CD4-positive, alpha-beta T cell (primary cell): ENCODE measurements around the gene RUNX1. TPM values are rescaled to one million over a fixed set of nuclear protein-coding genes. Genes with fewer than 3 reads are reported as not detected.
A peak's percentile ranks its signal among the peaks of the same experiment; 100 is the strongest.

Experiments
- ATAC-seq: fragments of 200-7000 bp; cut with Tn5 transposase; one replicate; pipeline ENCODE4 v1.10.0; 2022; ENCODE audit warnings: mild to moderate bottlenecking; ENCODE audit not compliant: poor library complexity
- CTCF ChIA-PET: fragments of 350-600 bp; sonication (Branson Sonifier 250); formaldehyde crosslinking; loops from one replicate; lab custom pipeline; 2021; ENCODE audit warnings: antibody characterized with exemption, inconsistent platforms; lab: Charles Lee
- POLR2A ChIA-PET: fragments of 350-600 bp; sonication (Branson Sonifier 250); formaldehyde crosslinking; loops from one replicate; lab custom pipeline; 2021; ENCODE audit warnings: antibody characterized with exemption, inconsistent platforms; lab: Charles Lee
- DNase-seq, 14 experiments: peaks; one replicate each; pipeline ENCODE4 v3.0.0-alpha.2; 2013 to 2020; ENCODE audit warnings: mixed read lengths in 2 of 14
- H3K27ac ChIP-seq, 2 donors: one replicate each; pipeline versions ENCODE4 v1.5.1 to v1.7.0; 2013; ENCODE audit warnings: low read length in 2 of 2, low read depth in 1 of 2, mild to moderate bottlenecking in 1 of 2
- H3K27me3 ChIP-seq, 2 experiments: 1 replicate in 1 of 2; 2 replicates in 1 of 2; pipeline versions ENCODE4 v1.6.1 to v1.7.0; 2013; ENCODE audit warnings: low read length in 2 of 2, control low read depth in 1 of 2, mild to moderate bottlenecking in 1 of 2, moderate library complexity in 1 of 2; ENCODE audit not compliant: insufficient read depth in 2 of 2, control insufficient read depth in 1 of 2
- H3K36me3 ChIP-seq: one replicate; pipeline ENCODE4 v1.6.1; 2013; ENCODE audit warnings: low read length, control low read depth; ENCODE audit not compliant: insufficient read depth
- H3K4me1 ChIP-seq: one replicate; pipeline ENCODE4 v1.6.1; 2013; ENCODE audit warnings: low read length, control low read depth; ENCODE audit not compliant: insufficient read depth
- H3K4me3 ChIP-seq: one replicate; pipeline ENCODE4 v1.5.1; 2013; ENCODE audit warnings: mild to moderate bottlenecking, low read length, moderate library complexity
- H3K9me3 ChIP-seq, 2 experiments: 1 replicate in 1 of 2; 2 replicates in 1 of 2; pipeline versions ENCODE4 v1.6.1 to v1.7.0; 2013; ENCODE audit warnings: low read length in 2 of 2, mild to moderate bottlenecking in 2 of 2, control low read depth in 1 of 2, moderate library complexity in 1 of 2; ENCODE audit not compliant: control insufficient read depth in 1 of 2, insufficient read depth in 1 of 2
- H3K27ac Mint-ChIP-seq: one replicate; pipeline ENCODE4 v1.8.0; 2020; ENCODE audit warnings: mixed read lengths
- H3K27me3 Mint-ChIP-seq: one replicate; pipeline ENCODE4 v1.8.0; 2021; ENCODE audit warnings: mixed read lengths
- H3K36me3 Mint-ChIP-seq: one replicate; pipeline ENCODE4 v1.8.0; 2021; ENCODE audit warnings: low read depth, mixed read lengths
- H3K4me1 Mint-ChIP-seq: one replicate; pipeline ENCODE4 v1.8.0; 2021; ENCODE audit warnings: low read depth, mixed read lengths
- H3K4me3 Mint-ChIP-seq: one replicate; pipeline ENCODE4 v1.8.0; 2020; ENCODE audit warnings: mild to moderate bottlenecking, mixed read lengths
- H3K9me3 Mint-ChIP-seq: one replicate; pipeline ENCODE4 v1.8.0; 2020; ENCODE audit warnings: mixed read lengths
- intact Hi-C, 2 experiments: fragments of 100-400 bp; cut with DNase I in 1 of 2; cut with micrococcal nuclease in 1 of 2; formaldehyde crosslinking; loops; one replicate each; pipeline versions ENCODE4 v1.15.1 to v1.9.0; 2023 to 2025; cut with DNase I, micrococcal nuclease
- total RNA-seq, 174 experiments: library from RNA in 2 of 174; stranded (reverse) in 2 of 174; gene quantifications; one replicate each; pipeline ENCODE4 v1.2.3 and lab custom pipeline; 2021 to 2026
- TF ChIP-seq, protein P1 (sequence below): fragments of 200-600 bp; IDR thresholded peaks from one replicate; pipeline ENCODE4 v1.8.0; 2022; ENCODE audit warnings: antibody characterized with exemption, mild to moderate bottlenecking

The RUNX1 gene
- total RNA-seq, 2 experiments from 2014 or later: 71.7 to 74.3 TPM

- DNase-seq (no peak), ATAC-seq (no peak)
- H3K27me3 Mint-ChIP-seq: no peaks in the 10 kb centered on the region
- TF ChIP-seq, protein P1, sequence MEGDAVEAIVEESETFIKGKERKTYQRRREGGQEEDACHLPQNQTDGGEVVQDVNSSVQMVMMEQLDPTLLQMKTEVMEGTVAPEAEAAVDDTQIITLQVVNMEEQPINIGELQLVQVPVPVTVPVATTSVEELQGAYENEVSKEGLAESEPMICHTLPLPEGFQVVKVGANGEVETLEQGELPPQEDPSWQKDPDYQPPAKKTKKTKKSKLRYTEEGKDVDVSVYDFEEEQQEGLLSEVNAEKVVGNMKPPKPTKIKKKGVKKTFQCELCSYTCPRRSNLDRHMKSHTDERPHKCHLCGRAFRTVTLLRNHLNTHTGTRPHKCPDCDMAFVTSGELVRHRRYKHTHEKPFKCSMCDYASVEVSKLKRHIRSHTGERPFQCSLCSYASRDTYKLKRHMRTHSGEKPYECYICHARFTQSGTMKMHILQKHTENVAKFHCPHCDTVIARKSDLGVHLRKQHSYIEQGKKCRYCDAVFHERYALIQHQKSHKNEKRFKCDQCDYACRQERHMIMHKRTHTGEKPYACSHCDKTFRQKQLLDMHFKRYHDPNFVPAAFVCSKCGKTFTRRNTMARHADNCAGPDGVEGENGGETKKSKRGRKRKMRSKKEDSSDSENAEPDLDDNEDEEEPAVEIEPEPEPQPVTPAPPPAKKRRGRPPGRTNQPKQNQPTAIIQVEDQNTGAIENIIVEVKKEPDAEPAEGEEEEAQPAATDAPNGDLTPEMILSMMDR: no peak
- H3K4me3 Mint-ChIP-seq: peak overlapping the region; percentile 76
- H3K4me1 Mint-ChIP-seq: peaks cover 86% of the 10 kb centered on the region
- ChIA-PET CTCF (interaction anchor here (1.2 to 2.4 kb wide), 4 partner anchors 16 to 95 kb away, joined by 4 to 13 read pairs (median 5); no protein-coding TSS in a partner anchor), POLR2A (interaction anchor here (0.8 to 3.8 kb wide), 12 partner anchors 10 to 519 kb away, joined by 3 to 28 read pairs (median 6); no protein-coding TSS in a partner anchor)
- no peaks in the 10 kb centered on the region for H3K27me3 ChIP-seq
- peak overlapping the region; percentile 47 to 60 for H3K27ac ChIP-seq
- intact Hi-C loops: loop anchor here (5.0 kb wide), 3 partner anchors 52 to 92 kb away; partner anchors contain the start of gene RUNX1 (in 1 of the 2)
- H3K9me3 Mint-ChIP-seq: no peaks in the 10 kb centered on the region
- H3K36me3 Mint-ChIP-seq: peaks cover 51% of the 10 kb centered on the region
- peaks cover 7% of the 10 kb centered on the region for H3K36me3 ChIP-seq
- H3K4me3 ChIP-seq: peak overlapping the region; percentile 0
- peak overlapping the region; percentile 76 for H3K27ac Mint-ChIP-seq
- H3K9me3 ChIP-seq: no peaks in the 10 kb centered on the region
- peaks cover 85% of the 10 kb centered on the region for H3K4me1 ChIP-seq
Observed at GRCh38 chr21:34984356-34985058, 64.6 kb downstream of the RUNX1 start.

GRCh38 chr21:34983680-34984086 is 65.4 kb downstream of the RUNX1 start:
- peak overlapping the region; percentile 0 for H3K4me3 ChIP-seq
- H3K4me3 Mint-ChIP-seq: peak overlapping the region; percentile 76
- H3K36me3 ChIP-seq: peaks cover 9% of the 10 kb centered on the region
- H3K4me1 ChIP-seq: peaks cover 77% of the 10 kb centered on the region
- H3K27ac ChIP-seq: peak overlapping the region; percentile 47 to 60
- no peaks in the 10 kb centered on the region for H3K9me3 Mint-ChIP-seq
- TF ChIP-seq, protein P1: no peak
- ATAC-seq (peak; percentile 21), DNase-seq (peak in 7 of 14 experiments; percentile 19 to 64 (median 44))
- H3K27me3 ChIP-seq: no peaks in the 10 kb centered on the region
- H3K36me3 Mint-ChIP-seq: peaks cover 57% of the 10 kb centered on the region
- intact Hi-C loops: loop anchor here in 1 of 2 experiments (5.0 kb wide), 1 partner anchor 91 kb away; no protein-coding TSS in a partner anchor
- H3K27ac Mint-ChIP-seq: peak overlapping the region; percentile 76
- H3K27me3 Mint-ChIP-seq: no peaks in the 10 kb centered on the region
- ChIA-PET CTCF (interaction anchor here (1.0 to 2.4 kb wide), 8 partner anchors 9 to 98 kb away, joined by 3 to 13 read pairs (median 5); no protein-coding TSS in a partner anchor), POLR2A (interaction anchor here (0.7 to 3.8 kb wide), 15 partner anchors 9 to 520 kb away, joined by 3 to 28 read pairs (median 4); no protein-coding TSS in a partner anchor)
- H3K9me3 ChIP-seq: no peaks in the 10 kb centered on the region
- peaks cover 86% of the 10 kb centered on the region for H3K4me1 Mint-ChIP-seq

DNA sequence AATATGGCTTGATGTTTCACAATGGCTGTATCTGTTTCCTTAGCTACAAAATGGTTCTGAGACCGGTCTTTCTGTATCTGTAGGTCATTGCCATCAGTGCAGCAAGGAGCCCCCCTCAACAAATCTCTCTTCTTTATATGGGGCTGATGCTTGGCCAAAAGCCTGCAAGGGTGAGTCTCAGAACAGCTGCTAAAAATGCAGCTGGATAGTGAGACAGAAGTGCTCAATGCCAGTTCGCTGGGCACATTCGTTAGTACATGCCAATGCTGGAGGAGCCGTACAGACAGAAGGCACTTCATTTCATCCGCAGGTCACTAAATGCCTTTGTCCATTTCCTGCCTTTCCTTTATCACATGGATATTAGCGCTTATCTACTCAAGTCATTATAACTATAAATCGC is 67.3 kb downstream of the RUNX1 start:
- H3K9me3 ChIP-seq: no peaks in the 10 kb centered on the region
- ATAC-seq: no peak
- no peak overlapping the region for H3K4me3 ChIP-seq
- Mint-ChIP-seq H3K4me1 (peaks cover 80% of the 10 kb centered on the region), H3K4me3 (no peak overlapping the region), H3K36me3 (peaks cover 73% of the 10 kb centered on the region), H3K27me3 (no peaks in the 10 kb centered on the region), H3K9me3 (no peaks in the 10 kb centered on the region), H3K27ac (peak overlapping the region; percentile 67)
- ChIA-PET CTCF (interaction anchor here (2.4 kb wide), 1 partner anchor 10 kb away, joined by 8 read pairs; no protein-coding TSS in a partner anchor), POLR2A (interaction anchor here (3.8 kb wide), 1 partner anchor 44 kb away, joined by 17 read pairs; no protein-coding TSS in a partner anchor)
- H3K27ac ChIP-seq: no peak overlapping the region
- H3K4me1 ChIP-seq: peaks cover 58% of the 10 kb centered on the region
- H3K36me3 ChIP-seq: peaks cover 12% of the 10 kb centered on the region
- no peaks in the 10 kb centered on the region for H3K27me3 ChIP-seq
- intact Hi-C loops: loop anchor here in 1 of 2 experiments (5.0 kb wide), 1 partner anchor 89 kb away; no protein-coding TSS in a partner anchor
- TF ChIP-seq, protein P1: no peak
- DNase-seq: no peak
